H1 (cell line): ENCODE data around the gene FMO5. TPM values are rescaled to one million over a fixed set of nuclear protein-coding genes. Genes with fewer than 3 reads are reported as not detected.

Experiments used
- CTCF ChIA-PET: fragments of 300-600 bp; sonication (Branson Sonifier 250); formaldehyde crosslinking; loops from one replicate; lab custom pipeline; 2021; ENCODE audit not compliant: partially characterized antibody; lab: Charles Lee
- POLR2A ChIA-PET: fragments of 300-600 bp; sonication (Branson Sonifier 250); formaldehyde crosslinking; loops from one replicate; lab custom pipeline; 2021; ENCODE audit warnings: inconsistent platforms; ENCODE audit not compliant: partially characterized antibody; lab: Charles Lee
- DNase-seq, 2 experiments: peaks; one replicate each; pipeline versions ENCODE4 v3.0.0 to v3.0.0-alpha.2; 2010 to 2022; ENCODE audit warnings: low spot score in 2 of 2, low read depth in 1 of 2, mixed read lengths in 1 of 2
- FAIRE-seq: peaks from 2 replicates; lab custom pipeline; 2011; peaks lifted over from hg19 to GRCh38; lab: Jason Lieb, UNC
- H2AFZ ChIP-seq: 2 replicates; pipeline ENCODE4 v1.8.1; 2012; ENCODE audit warnings: low read length, inconsistent platforms
- H2AK5ac ChIP-seq: 2 replicates; pipeline ENCODE4 v1.6.1; 2013; ENCODE audit warnings: low read depth, low read length
- H2BK120ac ChIP-seq: replicated peaks from 2 replicates; pipeline ENCODE3; 2013; ENCODE audit warnings: low read depth, low read length, inconsistent platforms
- H2BK12ac ChIP-seq: 2 replicates; pipeline ENCODE4 v1.6.1; 2013; ENCODE audit warnings: low read depth, low read length
- H2BK15ac ChIP-seq: 2 replicates; pipeline ENCODE4 v1.6.1; 2013; ENCODE audit warnings: low read length
- H2BK20ac ChIP-seq: 2 replicates; pipeline ENCODE4 v1.6.1; 2013; ENCODE audit warnings: low read length
- H2BK5ac ChIP-seq: 2 replicates; pipeline ENCODE4 v1.6.1; 2013; ENCODE audit warnings: low read depth, low read length
- H3K14ac ChIP-seq: 2 replicates; pipeline ENCODE4 v1.6.1; 2013; ENCODE audit warnings: inconsistent platforms; ENCODE audit not compliant: insufficient read length
- H3K18ac ChIP-seq: 2 replicates; pipeline ENCODE4 v1.6.1; 2013; ENCODE audit warnings: low read length; ENCODE audit errors: extremely low read depth
- H3K23ac ChIP-seq: 2 replicates; pipeline ENCODE4 v1.6.1; 2013; ENCODE audit warnings: inconsistent platforms; ENCODE audit not compliant: insufficient read length
- H3K23me2 ChIP-seq: 2 replicates; pipeline ENCODE4 v1.6.1; 2013; ENCODE audit warnings: low read depth, low read length
- H3K27ac ChIP-seq: 2 replicates; pipeline ENCODE4 v1.6.1; 2011; ENCODE audit warnings: low read depth, low read length, inconsistent platforms
- H3K27me3 ChIP-seq, 4 experiments: replicated peaks in 1 of 4; 1 replicate in 1 of 4; 2 replicates in 3 of 4; pipeline versions ENCODE4 v1.6.1 to v1.8.1; 2011 to 2013; ENCODE audit warnings: low read length in 3 of 4, mild to moderate bottlenecking in 3 of 4, inconsistent platforms in 2 of 4, mixed read lengths in 2 of 4, moderate library complexity in 1 of 4; ENCODE audit not compliant: control insufficient read depth in 3 of 4, insufficient read depth in 3 of 4; ENCODE audit errors: extremely low read depth in 1 of 4
- H3K36me3 ChIP-seq, 4 experiments: 2 replicates each; pipeline versions ENCODE4 v1.6.1 to v1.8.1; 2011 to 2013; ENCODE audit warnings: mild to moderate bottlenecking in 4 of 4, low read length in 3 of 4, moderate library complexity in 2 of 4, control low read depth in 1 of 4, inconsistent platforms in 1 of 4; ENCODE audit not compliant: insufficient read depth in 4 of 4, control insufficient read depth in 2 of 4
- H3K4ac ChIP-seq: replicated peaks from 2 replicates; pipeline ENCODE3; 2013; ENCODE audit warnings: low read length, low read depth, mixed read lengths, inconsistent platforms; ENCODE audit not compliant: insufficient read length
- H3K4me1 ChIP-seq, 4 experiments: replicated peaks in 1 of 4; 1 replicate in 1 of 4; 2 replicates in 3 of 4; pipeline versions ENCODE4 v1.6.1 to v1.8.1; 2011 to 2013; ENCODE audit warnings: low read length in 3 of 4, inconsistent platforms in 2 of 4, mixed read lengths in 1 of 4; ENCODE audit not compliant: insufficient read depth in 4 of 4, control insufficient read depth in 3 of 4
- H3K4me2 ChIP-seq, 2 experiments: 2 replicates each; pipeline versions ENCODE4 v1.6.1 to v1.8.1; 2011 to 2013; ENCODE audit warnings: low read depth in 2 of 2, low read length in 2 of 2, control low read depth in 1 of 2, inconsistent platforms in 1 of 2, mild to moderate bottlenecking in 1 of 2; ENCODE audit not compliant: insufficient read depth in 1 of 2
- H3K4me3 ChIP-seq, 4 experiments: fragments of 200-600, 300-600 bp in 1 of 4; sonication (generic), shearing (Covaris generic), sonication (Bioruptor Twin) in 1 of 4; 2 replicates each; pipeline versions ENCODE4 v1.5.1 to v1.8.1; 2011 to 2016; ENCODE audit warnings: low read length in 4 of 4, low read depth in 3 of 4, control low read depth in 2 of 4, inconsistent platforms in 2 of 4, mild to moderate bottlenecking in 2 of 4, mixed read lengths in 1 of 4, moderate library complexity in 1 of 4; ENCODE audit not compliant: insufficient read depth in 2 of 4; ENCODE audit errors: extremely low read depth in 1 of 4
- H3K56ac ChIP-seq: replicated peaks from 2 replicates; pipeline ENCODE3; 2013; ENCODE audit warnings: low read depth, mild to moderate bottlenecking, mixed read lengths, low read length, inconsistent platforms; ENCODE audit not compliant: insufficient read length
- H3K79me1 ChIP-seq: 2 replicates; pipeline ENCODE4 v1.6.1; 2013; ENCODE audit warnings: low read depth, low read length, control low read depth
- H3K79me2 ChIP-seq, 2 experiments: 2 replicates each; pipeline versions ENCODE4 v1.6.1 to v1.8.1; 2012 to 2013; ENCODE audit warnings: low read length in 2 of 2, mild to moderate bottlenecking in 2 of 2, inconsistent platforms in 1 of 2; ENCODE audit not compliant: insufficient read depth in 2 of 2, control insufficient read depth in 1 of 2
- H3K9ac ChIP-seq, 4 experiments: replicated peaks in 1 of 4; 1 replicate in 1 of 4; 2 replicates in 3 of 4; pipeline versions ENCODE4 v1.6.1 to v1.8.1; 2011 to 2013; ENCODE audit warnings: low read depth in 3 of 4, low read length in 3 of 4, control low read depth in 2 of 4, mild to moderate bottlenecking in 2 of 4, moderate library complexity in 2 of 4, inconsistent platforms in 1 of 4; ENCODE audit errors: extremely low read depth in 1 of 4
- H3K9me3 ChIP-seq, 2 experiments: 2 replicates each; pipeline versions ENCODE4 v1.6.1 to v1.8.1; 2012 to 2013; ENCODE audit warnings: mild to moderate bottlenecking in 2 of 2, moderate library complexity in 2 of 2, control low read depth in 1 of 2, inconsistent platforms in 1 of 2, low read depth in 1 of 2, low read length in 1 of 2, mixed read lengths in 1 of 2; ENCODE audit not compliant: insufficient read depth in 2 of 2
- H4K20me1 ChIP-seq, 2 experiments: replicated peaks in 1 of 2; 2 replicates each; pipeline versions ENCODE3 to v1.8.1; 2011 to 2013; ENCODE audit warnings: inconsistent platforms in 2 of 2, low read length in 2 of 2, mild to moderate bottlenecking in 1 of 2; ENCODE audit not compliant: insufficient read depth in 2 of 2, control insufficient read depth in 1 of 2
- H4K5ac ChIP-seq: 2 replicates; pipeline ENCODE4 v1.6.1; 2013; ENCODE audit warnings: low read length, low read depth, mixed read lengths, inconsistent platforms; ENCODE audit not compliant: insufficient read length
- H4K8ac ChIP-seq: 2 replicates; pipeline ENCODE4 v1.8.0; 2013; ENCODE audit warnings: mild to moderate bottlenecking, moderate library complexity, low read length, inconsistent platforms; ENCODE audit not compliant: insufficient read depth; ENCODE audit errors: extremely low read depth
- H4K91ac ChIP-seq: replicated peaks from 2 replicates; pipeline ENCODE3; 2013; ENCODE audit warnings: low read length, mixed read lengths, inconsistent platforms; ENCODE audit not compliant: insufficient read length
- CREB1 ChIP-seq: IDR thresholded peaks from 2 replicates; pipeline ENCODE4 v1.6.1; 2012; ENCODE audit warnings: inconsistent platforms
- FOSL1 ChIP-seq: IDR thresholded peaks from 2 replicates; pipeline ENCODE4 v1.6.1; 2011; ENCODE audit warnings: mild to moderate bottlenecking, low read depth, low read length, moderate library complexity; ENCODE audit not compliant: insufficient read depth
- HDAC2 ChIP-seq, 2 experiments: fragments of 300-600 bp in 1 of 2; sonication (generic) in 1 of 2; IDR thresholded peaks; 2 replicates each; pipeline ENCODE4 v1.6.1; 2011 to 2012; ENCODE audit warnings: low read depth in 2 of 2, low read length in 2 of 2, mild to moderate bottlenecking in 2 of 2, moderate library complexity in 2 of 2, borderline replicate concordance in 1 of 2, inconsistent platforms in 1 of 2
- POLR2A ChIP-seq, 2 experiments: IDR thresholded peaks; 1 replicate in 1 of 2; 2 replicates in 1 of 2; pipeline ENCODE4 v1.6.1; 2011; ENCODE audit warnings: low read depth in 2 of 2, low read length in 2 of 2, mild to moderate bottlenecking in 2 of 2; ENCODE audit errors: control extremely low read depth in 1 of 2
- TAF7 ChIP-seq: optimal IDR thresholded peaks from 2 replicates; pipeline ENCODE3; 2011; ENCODE audit warnings: low read depth, mild to moderate bottlenecking, inconsistent platforms, low read length, moderate library complexity, borderline replicate concordance
- WGBS, 2 experiments: shearing (Covaris generic) in 1 of 2; methylation state at CpG; one replicate each; pipeline versions ENCODE4 v1.1.6 to v1.1.7; 2013 to 2015; ENCODE audit warnings: low lambda C conversion rate in 2 of 2, mixed read lengths in 2 of 2, inconsistent platforms in 1 of 2, low coverage in 1 of 2, missing lambda C conversion rate in 1 of 2; ENCODE audit not compliant: insufficient replicate concordance in 2 of 2, insufficient coverage in 1 of 2, insufficient read length in 1 of 2; ENCODE audit errors: extremely low coverage in 1 of 2, missing lambda C conversion rate in 1 of 2; 5-methylcytosine and 5-hydroxymethylcytosine counted together
- polyA plus RNA-seq, 7 experiments: library from polyadenylated mRNA; depleted of rRNA in 3 of 7; stranded (reverse) in 5 of 7; unstranded in 2 of 7; fragments of >200 nt in 5 of 7; fragments of 200-250 nt in 2 of 7; gene quantifications; 1 replicate in 5 of 7; 2 replicates in 1 of 7; 4 replicates in 1 of 7; pipeline versions ENCODE4 v1.2.1 to v1.2.3, GENCODE V29; 2011 to 2013; ENCODE audit warnings: missing spikeins in 2 of 7, mixed read lengths in 2 of 7
- total RNA-seq: library from RNA; stranded (reverse); fragmentation: NEBNext Ultra II Directional; extraction: Animal tissue kit (Norgen Biotek cat#: 25700); gene quantifications from 2 replicates; pipeline ENCODE4 v1.2.1, GENCODE V29; 2021

The FMO5 gene
- total and polyA plus RNA-seq, 2 of the 8 experiments (the other 6 are each of a cell fraction or from before 2014, with no cell fraction given) = 0.27 to 0.34 TPM

DNA sequence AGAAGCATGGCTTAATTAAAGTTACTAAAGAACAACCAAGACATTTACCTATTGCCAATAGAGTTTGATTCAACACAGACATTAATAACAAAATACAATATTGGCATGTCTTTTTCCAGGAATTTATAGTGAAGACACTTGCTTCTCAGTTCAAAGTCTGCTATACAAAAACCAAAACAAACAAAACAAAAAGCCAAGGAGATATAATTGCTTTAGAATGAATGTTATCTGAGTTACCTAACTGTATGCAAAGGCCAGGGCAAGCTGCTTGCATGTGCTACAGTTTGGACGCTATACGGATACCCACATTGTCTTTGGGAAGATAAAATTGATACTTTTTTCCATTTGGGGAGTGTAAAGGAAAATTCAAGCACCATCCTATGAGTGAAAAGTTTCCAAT lies 13.6 kb downstream of the FMO5 start:
- H3K4me2 ChIP-seq = no peak overlapping the region
- no peaks in the 10 kb centered on the region for H3K9me3 ChIP-seq
- H3K4ac ChIP-seq = no peak overlapping the region
- no peak overlapping the region for H2AK5ac ChIP-seq
- no peak for DNase-seq
- H3K9ac ChIP-seq = no peak overlapping the region
- no peak overlapping the region for H3K18ac ChIP-seq
- no peaks in the 10 kb centered on the region for H3K79me2 ChIP-seq
- H2BK15ac ChIP-seq = no peak overlapping the region
- TF ChIP-seq HDAC2 (IDR thresholded peaks at IDR 0.05; ENCODE audit: borderline replicate concordance in 1 of 2, low read depth in 2 of 2, low read length in 2 of 2) = no peak
- no peak for TF ChIP-seq FOSL1
- TF ChIP-seq TAF7 = no peak
- TF ChIP-seq POLR2A (IDR thresholded peaks at IDR 0.05; ENCODE audit: control extremely low read depth in 1 of 2, low read depth in 2 of 2, low read length in 2 of 2) = no peak
- TF ChIP-seq CREB1 = no peak
- no peak overlapping the region for H2BK5ac ChIP-seq
- CTCF ChIA-PET = no interaction called here
- H3K79me1 ChIP-seq = no peaks in the 10 kb centered on the region
- no peak overlapping the region for H2AFZ ChIP-seq
- H3K4me1 ChIP-seq = no peaks in the 10 kb centered on the region
- 94% methylated on average over 2 of the region's 2 CpGs; no CpG with 5 or more reads in 1 of the 2 experiments for WGBS, 2 experiments
- no peak overlapping the region for H2BK12ac ChIP-seq
- H4K20me1 ChIP-seq = no peaks in the 10 kb centered on the region
- H3K56ac ChIP-seq = no peak overlapping the region
- POLR2A ChIA-PET = interaction anchor here (1.4 kb wide), 1 partner anchor 127 kb away, joined by 4 read pairs; no protein-coding TSS in a partner anchor
- H3K27me3 ChIP-seq = no peaks in the 10 kb centered on the region
- H3K23me2 ChIP-seq = no peaks in the 10 kb centered on the region
- no peak overlapping the region for H4K8ac ChIP-seq
- no peak overlapping the region for H4K91ac ChIP-seq
- no peak overlapping the region for H3K27ac ChIP-seq
- H3K14ac ChIP-seq = no peak overlapping the region
- no peak overlapping the region for H3K23ac ChIP-seq
- H4K5ac ChIP-seq = no peak overlapping the region
- H2BK120ac ChIP-seq = no peak overlapping the region
- no peak for FAIRE-seq
- no peak overlapping the region for H3K4me3 ChIP-seq
- H3K36me3 ChIP-seq = no peaks in the 10 kb centered on the region
- H2BK20ac ChIP-seq = no peak overlapping the region
